ENCODE data around the gene LHX3. TPM values are rescaled to one million over a fixed set of nuclear protein-coding genes. Genes with fewer than 3 reads are reported as not detected.

The LHX3 gene
- polyA plus RNA-seq, 1 donor from 2014 or later, result not detected

DNA sequence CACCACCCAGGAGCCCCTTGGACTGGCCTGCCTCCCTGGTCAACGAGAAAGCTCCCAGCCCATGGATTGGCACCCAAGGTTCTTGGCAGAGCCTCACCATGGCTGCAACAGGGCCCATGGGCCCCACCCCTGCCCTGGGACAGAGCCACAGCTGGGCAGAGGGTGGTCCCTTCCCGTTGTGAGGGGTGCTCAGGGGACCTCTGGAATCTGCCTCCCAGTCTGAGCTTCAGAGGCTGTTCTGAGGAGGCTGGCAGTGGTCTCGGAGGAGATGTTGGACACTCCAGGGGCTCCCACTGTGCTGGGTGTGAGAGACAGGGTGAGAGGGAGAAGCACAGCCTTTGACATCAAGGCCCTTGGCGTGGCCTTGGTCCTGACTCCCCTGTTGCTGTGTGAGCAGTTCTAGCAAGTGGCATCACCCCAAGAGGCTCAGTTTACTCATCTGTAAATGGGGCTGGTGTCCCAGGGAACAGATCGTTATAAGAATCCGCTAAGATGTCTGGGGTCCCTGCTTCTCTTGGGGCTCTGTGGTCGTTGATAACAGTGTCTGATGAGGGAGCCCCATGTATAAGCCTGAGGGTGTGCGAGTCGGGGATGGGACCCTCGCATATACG lies 33.0 kb downstream of the LHX3 start:
- H3K4me3 ChIP-seq (ENCODE audit: low read length), result no peak overlapping the region
- H3K36me3 ChIP-seq (ENCODE audit: insufficient read depth, low read length), result no peaks in the 10 kb centered on the region
- H2AFZ ChIP-seq (ENCODE audit: low read depth, low read length), result no peak overlapping the region
- no peaks in the 10 kb centered on the region for H3K9me3 ChIP-seq (ENCODE audit: low read length)
- no peak overlapping the region for H3K27ac ChIP-seq (ENCODE audit: low read length)
- no peaks in the 10 kb centered on the region for H3K79me2 ChIP-seq (replicated peaks; ENCODE audit: insufficient read depth, low read length)
- no peaks in the 10 kb centered on the region for H3K9me2 ChIP-seq (ENCODE audit: insufficient read depth, low read length)
- TF ChIP-seq SMC3 (conservative IDR thresholded peaks at IDR 0.05; ENCODE audit: poor library complexity) (no peak), MXI1 (conservative IDR thresholded peaks at IDR 0.05; ENCODE audit: poor library complexity, severe bottlenecking) (no peak)
- no peak overlapping the region for H3K4me2 ChIP-seq (ENCODE audit: low read length)
- H3F3A ChIP-seq (ENCODE audit: insufficient read depth, low read length, poor library complexity, severe bottlenecking), result no peaks in the 10 kb centered on the region
- no peaks in the 10 kb centered on the region for H4K20me1 ChIP-seq (ENCODE audit: insufficient read depth)
- no peak overlapping the region for H3K9ac ChIP-seq (ENCODE audit: low read length)
- H3K27me3 ChIP-seq (ENCODE audit: insufficient read depth, low read depth, low read length), result no peaks in the 10 kb centered on the region

DNA sequence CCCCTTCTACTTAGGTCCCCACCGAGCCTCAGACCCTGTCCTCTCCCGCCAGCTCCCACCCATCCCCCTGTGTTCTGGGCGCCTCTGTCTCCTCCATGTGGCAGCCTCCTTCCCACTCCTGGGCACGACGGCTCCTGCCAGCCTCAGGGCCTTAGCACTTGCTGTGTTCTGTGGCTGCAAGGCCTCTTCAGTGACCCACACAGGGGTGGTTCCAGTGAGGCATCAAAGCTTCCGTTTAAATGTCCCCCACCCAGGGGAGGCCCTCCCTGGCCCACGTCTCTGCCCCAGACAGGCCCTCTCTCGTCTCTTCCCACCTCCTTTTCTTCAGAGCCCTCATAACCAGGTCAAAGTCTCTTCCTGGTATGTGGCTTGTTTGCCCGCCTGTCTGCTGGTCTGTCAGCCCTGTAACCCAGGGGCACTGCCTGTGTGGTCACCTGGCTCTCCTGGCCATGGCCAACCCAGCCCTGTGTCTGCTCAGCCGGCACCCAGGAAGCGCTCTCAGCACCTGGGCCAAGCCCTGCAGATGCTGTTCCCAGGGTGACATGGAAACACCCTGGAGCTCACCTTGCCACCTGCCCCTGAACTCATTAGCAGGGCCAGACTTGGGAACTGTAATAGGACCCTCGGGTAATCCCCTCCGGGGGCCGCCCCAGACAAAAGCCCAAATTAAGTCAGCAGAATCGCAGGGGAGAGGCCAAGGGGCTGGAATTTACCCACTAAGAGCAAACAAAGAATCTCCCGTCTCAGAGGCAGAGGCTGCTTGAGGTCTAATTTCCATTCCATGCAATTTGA lies 33.7 kb downstream of the LHX3 start:
- Histone ChIP-seq H3K9me3 (ENCODE audit: low read length) (no peaks in the 10 kb centered on the region), H3K27me3 (ENCODE audit: insufficient read depth, low read depth, low read length) (no peaks in the 10 kb centered on the region), H3K4me3 (ENCODE audit: low read length) (no peak overlapping the region), H3K27ac (ENCODE audit: low read length) (no peak overlapping the region), H3K9me2 (ENCODE audit: insufficient read depth, low read length) (no peaks in the 10 kb centered on the region), H2AFZ (ENCODE audit: low read depth, low read length) (no peak overlapping the region), H3K36me3 (ENCODE audit: insufficient read depth, low read length) (no peaks in the 10 kb centered on the region), H3F3A (ENCODE audit: insufficient read depth, low read length, poor library complexity, severe bottlenecking) (no peaks in the 10 kb centered on the region), H4K20me1 (ENCODE audit: insufficient read depth) (no peaks in the 10 kb centered on the region), H3K9ac (ENCODE audit: low read length) (no peak overlapping the region), H3K79me2 (replicated peaks; ENCODE audit: insufficient read depth, low read length) (no peaks in the 10 kb centered on the region), H3K4me2 (ENCODE audit: low read length) (no peak overlapping the region)
- TF ChIP-seq MXI1 (conservative IDR thresholded peaks at IDR 0.05; ENCODE audit: poor library complexity, severe bottlenecking) (no peak), SMC3 (conservative IDR thresholded peaks at IDR 0.05; ENCODE audit: poor library complexity) (no peak), EZH2 (IDR thresholded peaks at IDR 0.05; ENCODE audit: borderline replicate concordance, insufficient read depth, low read length, poor library complexity, severe bottlenecking) (no peak), POLR2AphosphoS5 (IDR thresholded peaks at IDR 0.05) (no peak), TAF1 (IDR thresholded peaks at IDR 0.05; ENCODE audit: low read depth) (no peak), RAD21 (conservative IDR thresholded peaks at IDR 0.05) (no peak), EP300 (conservative IDR thresholded peaks at IDR 0.05; ENCODE audit: poor library complexity, severe bottlenecking) (no peak)
- TF ChIP-seq, protein P1, sequence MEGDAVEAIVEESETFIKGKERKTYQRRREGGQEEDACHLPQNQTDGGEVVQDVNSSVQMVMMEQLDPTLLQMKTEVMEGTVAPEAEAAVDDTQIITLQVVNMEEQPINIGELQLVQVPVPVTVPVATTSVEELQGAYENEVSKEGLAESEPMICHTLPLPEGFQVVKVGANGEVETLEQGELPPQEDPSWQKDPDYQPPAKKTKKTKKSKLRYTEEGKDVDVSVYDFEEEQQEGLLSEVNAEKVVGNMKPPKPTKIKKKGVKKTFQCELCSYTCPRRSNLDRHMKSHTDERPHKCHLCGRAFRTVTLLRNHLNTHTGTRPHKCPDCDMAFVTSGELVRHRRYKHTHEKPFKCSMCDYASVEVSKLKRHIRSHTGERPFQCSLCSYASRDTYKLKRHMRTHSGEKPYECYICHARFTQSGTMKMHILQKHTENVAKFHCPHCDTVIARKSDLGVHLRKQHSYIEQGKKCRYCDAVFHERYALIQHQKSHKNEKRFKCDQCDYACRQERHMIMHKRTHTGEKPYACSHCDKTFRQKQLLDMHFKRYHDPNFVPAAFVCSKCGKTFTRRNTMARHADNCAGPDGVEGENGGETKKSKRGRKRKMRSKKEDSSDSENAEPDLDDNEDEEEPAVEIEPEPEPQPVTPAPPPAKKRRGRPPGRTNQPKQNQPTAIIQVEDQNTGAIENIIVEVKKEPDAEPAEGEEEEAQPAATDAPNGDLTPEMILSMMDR (IDR thresholded peaks at IDR 0.05; ENCODE audit: poor library complexity, severe bottlenecking), result no peak
- TF ChIP-seq, protein P2, sequence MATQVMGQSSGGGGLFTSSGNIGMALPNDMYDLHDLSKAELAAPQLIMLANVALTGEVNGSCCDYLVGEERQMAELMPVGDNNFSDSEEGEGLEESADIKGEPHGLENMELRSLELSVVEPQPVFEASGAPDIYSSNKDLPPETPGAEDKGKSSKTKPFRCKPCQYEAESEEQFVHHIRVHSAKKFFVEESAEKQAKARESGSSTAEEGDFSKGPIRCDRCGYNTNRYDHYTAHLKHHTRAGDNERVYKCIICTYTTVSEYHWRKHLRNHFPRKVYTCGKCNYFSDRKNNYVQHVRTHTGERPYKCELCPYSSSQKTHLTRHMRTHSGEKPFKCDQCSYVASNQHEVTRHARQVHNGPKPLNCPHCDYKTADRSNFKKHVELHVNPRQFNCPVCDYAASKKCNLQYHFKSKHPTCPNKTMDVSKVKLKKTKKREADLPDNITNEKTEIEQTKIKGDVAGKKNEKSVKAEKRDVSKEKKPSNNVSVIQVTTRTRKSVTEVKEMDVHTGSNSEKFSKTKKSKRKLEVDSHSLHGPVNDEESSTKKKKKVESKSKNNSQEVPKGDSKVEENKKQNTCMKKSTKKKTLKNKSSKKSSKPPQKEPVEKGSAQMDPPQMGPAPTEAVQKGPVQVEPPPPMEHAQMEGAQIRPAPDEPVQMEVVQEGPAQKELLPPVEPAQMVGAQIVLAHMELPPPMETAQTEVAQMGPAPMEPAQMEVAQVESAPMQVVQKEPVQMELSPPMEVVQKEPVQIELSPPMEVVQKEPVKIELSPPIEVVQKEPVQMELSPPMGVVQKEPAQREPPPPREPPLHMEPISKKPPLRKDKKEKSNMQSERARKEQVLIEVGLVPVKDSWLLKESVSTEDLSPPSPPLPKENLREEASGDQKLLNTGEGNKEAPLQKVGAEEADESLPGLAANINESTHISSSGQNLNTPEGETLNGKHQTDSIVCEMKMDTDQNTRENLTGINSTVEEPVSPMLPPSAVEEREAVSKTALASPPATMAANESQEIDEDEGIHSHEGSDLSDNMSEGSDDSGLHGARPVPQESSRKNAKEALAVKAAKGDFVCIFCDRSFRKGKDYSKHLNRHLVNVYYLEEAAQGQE (IDR thresholded peaks at IDR 0.05; ENCODE audit: borderline replicate concordance), result no peak
